Endothelial cell of umbilical vein (primary cell): ENCODE results near the gene SLC7A6. TPM values are rescaled to one million over a fixed set of nuclear protein-coding genes. Genes with fewer than 3 reads are reported as not detected.

Source experiments
- BruUV-seq: library from RNA; stranded (reverse); fragments of 400-500 nt; replicated peaks from 2 replicates; lab custom pipeline; 2021; lab: Mats Ljungman, UMichigan
- CTCF ChIA-PET: fragments of 300-600, 350-600 bp; sonication (Branson Sonifier 250); formaldehyde crosslinking; loops from one replicate; lab custom pipeline; 2021; ENCODE audit warnings: antibody characterized with exemption, inconsistent platforms; lab: Charles Lee
- POLR2A ChIA-PET: fragments of 300-600, 350-600 bp; sonication (Branson Sonifier 250); formaldehyde crosslinking; loops from one replicate; lab custom pipeline; 2021; ENCODE audit warnings: antibody characterized with exemption, inconsistent platforms; lab: Charles Lee
- DNase-seq: peaks from one replicate; pipeline ENCODE4 v3.0.0-alpha.2; 2011; ENCODE audit warnings: low read depth, low spot score
- FAIRE-seq: peaks from 2 replicates; lab custom pipeline; 2011; peaks lifted over from hg19 to GRCh38; lab: Jason Lieb, UNC
- H2AFZ ChIP-seq: 2 replicates; pipeline ENCODE4 v1.6.0; 2012; ENCODE audit warnings: low read depth, low read length, control low read depth, inconsistent platforms
- H3K27ac ChIP-seq: 2 replicates; pipeline ENCODE4 v1.5.1; 2011; ENCODE audit warnings: low read depth, mild to moderate bottlenecking, control low read depth, low read length, moderate library complexity; ENCODE audit not compliant: insufficient read depth
- H3K27me3 ChIP-seq, 2 experiments: 2 replicates each; pipeline versions ENCODE4 v1.6.0 to v1.6.1; 2011; ENCODE audit warnings: low read length in 2 of 2, mixed read lengths in 1 of 2; ENCODE audit not compliant: control insufficient read depth in 2 of 2, insufficient read depth in 2 of 2
- H3K36me3 ChIP-seq, 2 experiments: 2 replicates in 1 of 2; 3 replicates in 1 of 2; pipeline ENCODE4 v1.5.1; 2011; ENCODE audit warnings: low read length in 2 of 2, mild to moderate bottlenecking in 1 of 2, moderate library complexity in 1 of 2; ENCODE audit not compliant: control insufficient read depth in 2 of 2, insufficient read depth in 2 of 2; ENCODE audit errors: extremely low read depth in 1 of 2
- H3K4me1 ChIP-seq: 3 replicates; pipeline ENCODE4 v1.5.1; 2011; ENCODE audit warnings: mild to moderate bottlenecking, low read length; ENCODE audit not compliant: control insufficient read depth, insufficient read depth; ENCODE audit errors: extremely low read depth
- H3K4me2 ChIP-seq: 2 replicates; pipeline ENCODE4 v1.6.1; 2011; ENCODE audit warnings: low read length, control low read depth, mixed read lengths; ENCODE audit not compliant: insufficient read depth
- H3K4me3 ChIP-seq, 3 experiments: fragments of 200-600 bp in 1 of 3; sonication (generic), shearing (Covaris generic) in 1 of 3; replicated peaks in 1 of 3; 2 replicates each; pipeline ENCODE4 v1.5.1; 2011 to 2016; ENCODE audit warnings: control low read depth in 3 of 3, low read length in 3 of 3, mild to moderate bottlenecking in 2 of 3, inconsistent platforms in 1 of 3, low read depth in 1 of 3, moderate library complexity in 1 of 3; ENCODE audit not compliant: insufficient read depth in 1 of 3
- H3K79me2 ChIP-seq: 2 replicates; pipeline ENCODE4 v1.6.0; 2012; ENCODE audit warnings: low read length, inconsistent platforms; ENCODE audit not compliant: control insufficient read depth, insufficient read depth
- H3K9ac ChIP-seq: replicated peaks from 2 replicates; pipeline ENCODE3; 2011; ENCODE audit warnings: low read length, control low read depth; ENCODE audit not compliant: insufficient read depth; ENCODE audit errors: extremely low read depth
- H3K9me1 ChIP-seq: replicated peaks from 3 replicates; pipeline ENCODE4 v1.6.0; 2011; ENCODE audit warnings: mild to moderate bottlenecking, low read length; ENCODE audit not compliant: control insufficient read depth, insufficient read depth; ENCODE audit errors: extremely low read depth
- H3K9me3 ChIP-seq: replicated peaks from 2 replicates; pipeline ENCODE4 v1.5.1; 2012; ENCODE audit warnings: low read length, inconsistent platforms; ENCODE audit not compliant: control insufficient read depth, insufficient read depth
- H4K20me1 ChIP-seq: replicated peaks from 2 replicates; pipeline ENCODE3; 2011; ENCODE audit warnings: mild to moderate bottlenecking, low read length; ENCODE audit not compliant: control insufficient read depth, insufficient read depth; ENCODE audit errors: extremely low read depth
- CTCF ChIP-seq, 2 donors: IDR thresholded peaks; 1 replicate in 1 of 2; 2 replicates in 1 of 2; pipeline ENCODE4 v1.5.1; 2011; ENCODE audit warnings: low read length in 2 of 2, mild to moderate bottlenecking in 2 of 2, moderate library complexity in 2 of 2, control low read depth in 1 of 2, inconsistent platforms in 1 of 2, low read depth in 1 of 2; ENCODE audit not compliant: insufficient read depth in 1 of 2; ENCODE audit errors: extremely low read depth in 1 of 2
- EZH2 ChIP-seq: IDR thresholded peaks from 2 replicates; pipeline ENCODE4 v1.6.1; 2012; ENCODE audit warnings: borderline replicate concordance, low read depth, mild to moderate bottlenecking, moderate library complexity, low read length, inconsistent platforms; ENCODE audit not compliant: severe bottlenecking
- FOS ChIP-seq: IDR thresholded peaks from 2 replicates; pipeline ENCODE4 v1.6.1; 2011; ENCODE audit warnings: mild to moderate bottlenecking, low read length, moderate library complexity, borderline replicate concordance; ENCODE audit not compliant: insufficient read depth
- GATA2 ChIP-seq: IDR thresholded peaks from 2 replicates; pipeline ENCODE4 v1.7.0; 2011; ENCODE audit warnings: low read depth, mild to moderate bottlenecking, moderate library complexity, mixed read lengths, low read length; ENCODE audit not compliant: insufficient read length, insufficient read depth
- JUN ChIP-seq: IDR thresholded peaks from 2 replicates; pipeline ENCODE4 v1.6.1; 2011; ENCODE audit warnings: borderline replicate concordance, low read depth; ENCODE audit not compliant: insufficient read length, insufficient read depth
- MAX ChIP-seq: IDR thresholded peaks from 2 replicates; pipeline ENCODE4 v1.6.1; 2011; ENCODE audit not compliant: insufficient read depth, insufficient read length
- MYC ChIP-seq: IDR thresholded peaks from one replicate; pipeline ENCODE4 v1.6.1; 2011; ENCODE audit warnings: mild to moderate bottlenecking, low read depth, low read length
- POLR2A ChIP-seq: IDR thresholded peaks from 2 replicates; pipeline ENCODE4 v1.6.1; 2012; ENCODE audit warnings: low read depth, mild to moderate bottlenecking, control low read depth, low read length
- POLR2AphosphoS5 ChIP-seq: IDR thresholded peaks from 2 replicates; pipeline ENCODE4 v1.6.1; 2012; ENCODE audit warnings: low read depth, mild to moderate bottlenecking, control low read depth, low read length, moderate library complexity; ENCODE audit not compliant: insufficient read depth
- dilution Hi-C: fragments of 300-500 bp; cut with MboI; formaldehyde crosslinking; loops from one replicate; pipeline ENCODE4 v1.15.0; 2019; ENCODE audit warnings: low sequenced_read_pairs; ENCODE audit not compliant: extremely low pct_ligation_motif_present
- intact Hi-C: fragments of 100-400 bp; cut with micrococcal nuclease; formaldehyde crosslinking; loops from one replicate; pipeline ENCODE4 v1.10.0; 2022
- polyA plus RNA-seq, 4 experiments: library from polyadenylated mRNA; depleted of rRNA in 3 of 4; stranded (reverse) in 3 of 4; unstranded in 1 of 4; fragments of >200 nt; gene quantifications; 2 replicates each; pipeline versions ENCODE4 v1.2.1 to v1.2.3, GENCODE V29; 2011 to 2012; ENCODE audit warnings: missing spikeins in 1 of 4
- total RNA-seq: library from RNA; stranded (reverse); gene quantifications from 2 replicates; pipeline ENCODE4 v1.2.3, GENCODE V29; 2021

The SLC7A6 gene
- total and polyA plus RNA-seq, 2 donors (not counting 3 experiments of a cell fraction or from before 2014, with no cell fraction given) = 68.0 to 86.5 TPM

- TF ChIP-seq FOS (no peak), EZH2 (no peak), MAX (no peak), JUN (no peak), POLR2AphosphoS5 (no peak), CTCF (IDR thresholded peaks at IDR 0.05; ENCODE audit: extremely low read depth in 1 of 2, insufficient read depth in 1 of 2, low read depth in 1 of 2, low read length in 2 of 2) (no peak), MYC (no peak), POLR2A (no peak), GATA2 (no peak)
- intact Hi-C loops = no loop called here
- no peak overlapping the region for H3K27ac ChIP-seq
- H3K9me1 ChIP-seq = no peaks in the 10 kb centered on the region
- no peak overlapping the region for H2AFZ ChIP-seq
- FAIRE-seq (no peak), DNase-seq (no peak)
- dilution Hi-C loops = no loop called here
- peaks cover 6% of the 10 kb centered on the region for H3K79me2 ChIP-seq
- ChIA-PET POLR2A (interaction anchor here (1.3 to 1.5 kb wide), 2 partner anchors 8 to 13 kb away, joined by 3 read pairs; partner anchors contain the start of genes PRMT7 and SLC7A6OS), CTCF (interaction anchor here (1.1 to 10.9 kb wide), 4 partner anchors 8 to 36 kb away, joined by 3 to 120 read pairs (median 6); partner anchors contain the start of gene SLC7A6)
- BruUV-seq = no TSS peak
- H3K36me3 ChIP-seq = peaks cover 41 to 57% of the 10 kb centered on the region in 2 experiments
- no peak overlapping the region for H3K4me3 ChIP-seq
- no peak overlapping the region for H3K4me2 ChIP-seq
- no peaks in the 10 kb centered on the region for H3K9me3 ChIP-seq
- no peaks in the 10 kb centered on the region for H3K4me1 ChIP-seq
- no peak overlapping the region for H3K9ac ChIP-seq
- no peaks in the 10 kb centered on the region for H4K20me1 ChIP-seq
- H3K27me3 ChIP-seq = no peaks in the 10 kb centered on the region
Measured at GRCh38 chr16:68298312-68298711, 34.0 kb downstream of the SLC7A6 start.
